H9 (cell line): ENCODE results near the gene ASGR1. TPM values are rescaled to one million over a fixed set of nuclear protein-coding genes. Genes with fewer than 3 reads are reported as not detected.

Experiments
- DNase-seq: peaks from one replicate; pipeline ENCODE4 v3.0.0-alpha.2; 2017
- H2AFZ ChIP-seq: one replicate; pipeline ENCODE4 v1.6.1; 2013; ENCODE audit warnings: mild to moderate bottlenecking, low read length, control low read depth, moderate library complexity
- H2AK5ac ChIP-seq: 2 replicates; pipeline ENCODE4 v1.6.1; 2013; ENCODE audit warnings: low read length, control low read depth, mixed read lengths; ENCODE audit not compliant: insufficient read length
- H2BK120ac ChIP-seq: one replicate; pipeline ENCODE4 v1.6.1; 2013; ENCODE audit warnings: low read depth, mild to moderate bottlenecking, low read length, control low read depth, inconsistent platforms; ENCODE audit not compliant: poor library complexity, severe bottlenecking
- H2BK12ac ChIP-seq: 2 replicates; pipeline ENCODE4 v1.6.1; 2013; ENCODE audit warnings: low read length, control low read depth, mixed read lengths, low read depth; ENCODE audit not compliant: insufficient read length
- H2BK15ac ChIP-seq: 2 replicates; pipeline ENCODE4 v1.6.1; 2013; ENCODE audit warnings: low read depth, low read length, control low read depth
- H2BK20ac ChIP-seq: one replicate; pipeline ENCODE4 v1.6.1; 2013; ENCODE audit warnings: low read depth, mild to moderate bottlenecking, low read length, control low read depth, inconsistent platforms; ENCODE audit not compliant: poor library complexity, severe bottlenecking
- H2BK5ac ChIP-seq: 2 replicates; pipeline ENCODE4 v1.6.1; 2013; ENCODE audit warnings: low read length, control low read depth, mixed read lengths; ENCODE audit not compliant: insufficient read length
- H3K14ac ChIP-seq: 2 replicates; pipeline ENCODE4 v1.6.1; 2013; ENCODE audit warnings: low read length, control low read depth; ENCODE audit not compliant: insufficient read depth
- H3K18ac ChIP-seq: 2 replicates; pipeline ENCODE4 v1.6.1; 2013; ENCODE audit warnings: low read depth, mild to moderate bottlenecking, mixed read lengths, low read length, control low read depth; ENCODE audit not compliant: insufficient read length
- H3K23ac ChIP-seq: 2 replicates; pipeline ENCODE4 v1.6.1; 2013; ENCODE audit warnings: low read length, control low read depth, mixed read lengths, low read depth; ENCODE audit not compliant: insufficient read length
- H3K23me2 ChIP-seq: 2 replicates; pipeline ENCODE4 v1.6.1; 2013; ENCODE audit warnings: low read depth, mild to moderate bottlenecking, mixed read lengths, low read length, control low read depth; ENCODE audit not compliant: insufficient read length, poor library complexity, severe bottlenecking
- H3K27ac ChIP-seq: 2 replicates; pipeline ENCODE4 v1.5.1; 2013; ENCODE audit warnings: low read length, control low read depth, mixed read lengths, low read depth; ENCODE audit not compliant: insufficient read length
- H3K27me3 ChIP-seq: 2 replicates; pipeline ENCODE4 v1.6.1; 2013; ENCODE audit warnings: low read length, control low read depth, inconsistent platforms; ENCODE audit not compliant: insufficient read depth
- H3K4ac ChIP-seq: 2 replicates; pipeline ENCODE4 v1.6.1; 2013; ENCODE audit warnings: low read depth, mild to moderate bottlenecking, control low read depth, inconsistent platforms, low read length, moderate library complexity
- H3K4me1 ChIP-seq: 2 replicates; pipeline ENCODE4 v1.6.1; 2013; ENCODE audit warnings: low read length, control low read depth, inconsistent platforms; ENCODE audit not compliant: insufficient read depth
- H3K4me2 ChIP-seq: 2 replicates; pipeline ENCODE4 v1.6.1; 2013; ENCODE audit warnings: low read length, control low read depth, mixed read lengths; ENCODE audit not compliant: insufficient read length, insufficient read depth
- H3K56ac ChIP-seq: 2 replicates; pipeline ENCODE4 v1.6.1; 2013; ENCODE audit warnings: low read depth, mild to moderate bottlenecking, mixed read lengths, low read length, control low read depth; ENCODE audit not compliant: insufficient read length
- H3K79me1 ChIP-seq: 2 replicates; pipeline ENCODE4 v1.6.1; 2013; ENCODE audit warnings: low read depth, mild to moderate bottlenecking, moderate library complexity, low read length, control low read depth, inconsistent platforms; ENCODE audit not compliant: insufficient read depth, poor library complexity, severe bottlenecking
- H3K79me2 ChIP-seq: 2 replicates; pipeline ENCODE4 v1.6.1; 2013; ENCODE audit warnings: low read length, control low read depth, inconsistent platforms; ENCODE audit not compliant: insufficient read depth
- H3K9ac ChIP-seq: 2 replicates; pipeline ENCODE4 v1.6.1; 2013; ENCODE audit warnings: low read length, control low read depth, mixed read lengths; ENCODE audit not compliant: insufficient read length; ENCODE audit errors: extremely low read depth
- H3K9me3 ChIP-seq: one replicate; pipeline ENCODE4 v1.6.1; 2013; ENCODE audit warnings: low read depth, low read length, inconsistent platforms; ENCODE audit not compliant: control insufficient read depth
- H3T11ph ChIP-seq: one replicate; pipeline ENCODE4 v1.6.1; 2013; ENCODE audit warnings: mild to moderate bottlenecking, low read length, control low read depth, inconsistent platforms
- H4K20me1 ChIP-seq: one replicate; pipeline ENCODE4 v1.6.1; 2013; ENCODE audit not compliant: control insufficient read depth, insufficient read length, insufficient read depth
- H4K5ac ChIP-seq: 2 replicates; pipeline ENCODE4 v1.6.1; 2013; ENCODE audit warnings: low read depth, mild to moderate bottlenecking, mixed read lengths, low read length, control low read depth; ENCODE audit not compliant: insufficient read length
- H4K8ac ChIP-seq: replicated peaks from 2 replicates; pipeline ENCODE4 v1.6.1; 2013; ENCODE audit warnings: low read length, control low read depth, mixed read lengths, low read depth; ENCODE audit not compliant: insufficient read length
- H4K91ac ChIP-seq: 2 replicates; pipeline ENCODE4 v1.6.1; 2013; ENCODE audit warnings: low read depth, mild to moderate bottlenecking, moderate library complexity, mixed read lengths, low read length, control low read depth; ENCODE audit not compliant: insufficient read length
- H3K27ac Mint-ChIP-seq, 3 experiments: 2 replicates in 2 of 3; 3 replicates in 1 of 3; pipeline ENCODE4 v1.8.0; 2020 to 2021; ENCODE audit warnings: mixed read lengths in 3 of 3, mild to moderate bottlenecking in 1 of 3, moderate library complexity in 1 of 3
- H3K27me3 Mint-ChIP-seq: 2 replicates; pipeline ENCODE4 v1.8.0; 2021; ENCODE audit warnings: low read depth, mild to moderate bottlenecking, moderate library complexity, mixed read lengths
- H3K36me3 Mint-ChIP-seq, 3 experiments: 2 replicates in 2 of 3; 3 replicates in 1 of 3; pipeline ENCODE4 v1.8.0; 2020 to 2021; ENCODE audit warnings: low read depth in 3 of 3, mixed read lengths in 3 of 3; ENCODE audit not compliant: insufficient read depth in 1 of 3
- H3K4me1 Mint-ChIP-seq, 2 experiments: 2 replicates each; pipeline ENCODE4 v1.8.0; 2020; ENCODE audit warnings: mixed read lengths in 2 of 2
- H3K4me3 Mint-ChIP-seq, 2 experiments: 2 replicates in 1 of 2; 3 replicates in 1 of 2; pipeline ENCODE4 v1.8.0; 2020 to 2021; ENCODE audit warnings: mild to moderate bottlenecking in 2 of 2, mixed read lengths in 2 of 2, moderate library complexity in 1 of 2
- H3K9me3 Mint-ChIP-seq, 2 experiments: 2 replicates in 1 of 2; 3 replicates in 1 of 2; pipeline ENCODE4 v1.8.0; 2020; ENCODE audit warnings: mild to moderate bottlenecking in 2 of 2, mixed read lengths in 2 of 2, moderate library complexity in 1 of 2
- WGBS: extraction: QIAGEN DNeasy Blood & Tissue Kit; methylation state at CpG from one replicate; pipeline ENCODE4 v1.1.7; 2013; ENCODE audit warnings: missing lambda C conversion rate, low lambda C conversion rate, mixed read lengths; ENCODE audit not compliant: insufficient read length; ENCODE audit errors: extremely low coverage; 5-methylcytosine and 5-hydroxymethylcytosine counted together
- total RNA-seq: library from RNA; stranded (reverse); gene quantifications from 2 replicates; pipeline ENCODE4 v1.2.1, GENCODE V29; 2021
- TF ChIP-seq, protein P1 (sequence below): fragments of 200-600 bp; sonication (generic); conservative IDR thresholded peaks from 3 replicates; pipeline ENCODE4 v1.8.0; 2021; ENCODE audit warnings: antibody characterized with exemption, mild to moderate bottlenecking

ASGR1 gene
- total RNA-seq, 1 experiment from 2014 or later, result 5.9 TPM

DNA sequence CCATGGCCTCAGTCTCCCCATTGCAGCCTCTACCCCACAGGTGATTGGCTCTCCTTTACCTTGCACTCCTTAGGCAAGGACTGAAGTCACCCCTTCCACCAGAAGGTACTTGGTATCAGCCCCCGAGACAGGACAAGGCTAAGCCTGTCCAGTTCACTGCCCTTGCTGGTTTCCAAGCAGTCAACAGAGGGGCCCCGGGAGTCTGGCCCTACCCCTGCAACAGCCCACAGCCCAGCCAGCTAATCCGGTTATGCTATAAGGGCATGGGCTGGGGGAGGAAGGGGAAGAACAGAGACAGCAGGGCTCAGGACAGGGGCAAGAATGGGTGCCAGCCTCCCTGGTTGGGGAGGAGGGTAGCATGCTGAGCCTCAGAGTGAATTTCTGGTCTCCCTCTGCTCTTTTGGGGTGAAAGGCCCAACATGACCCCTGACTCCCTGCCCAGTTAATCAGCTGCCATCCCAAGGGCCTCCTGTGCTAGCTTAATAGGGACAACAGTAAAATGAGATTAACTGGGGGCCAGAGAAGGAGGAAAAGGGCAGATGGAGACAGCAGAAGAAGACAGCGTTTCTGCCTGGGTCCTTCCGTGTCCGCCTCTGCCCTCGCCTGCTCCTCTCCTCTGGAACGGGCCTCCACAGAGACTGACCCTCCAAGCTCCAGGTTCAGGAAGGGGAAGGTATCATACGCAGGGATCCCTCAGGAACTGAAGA lies 29.7 kb upstream of the ASGR1 start:
- H3K14ac ChIP-seq, result no peak overlapping the region; the same call in 1 of the 2 replicates
- no peak overlapping the region for H4K5ac ChIP-seq
- peak overlapping the region; percentile 57 for H3K4me2 ChIP-seq
- H4K91ac ChIP-seq, result no peak overlapping the region
- no peak overlapping the region for H2BK5ac ChIP-seq
- peaks cover 2% of the 10 kb centered on the region for H3K79me1 ChIP-seq
- H3K9me3 ChIP-seq, result no peaks in the 10 kb centered on the region
- H3K27ac ChIP-seq, result no peak overlapping the region
- peaks cover 3% of the 10 kb centered on the region; the same call in 1 of the 2 replicates for H3K79me2 ChIP-seq
- no peak overlapping the region for H2BK15ac ChIP-seq
- H2AK5ac ChIP-seq, result no peak overlapping the region
- peak overlapping the region; percentile 3 to 67 (median 60); a peak in 3 of 7 replicates for H3K27ac Mint-ChIP-seq
- no peak overlapping the region for H2BK20ac ChIP-seq
- H3K23ac ChIP-seq, result no peak overlapping the region
- TF ChIP-seq, protein P1, sequence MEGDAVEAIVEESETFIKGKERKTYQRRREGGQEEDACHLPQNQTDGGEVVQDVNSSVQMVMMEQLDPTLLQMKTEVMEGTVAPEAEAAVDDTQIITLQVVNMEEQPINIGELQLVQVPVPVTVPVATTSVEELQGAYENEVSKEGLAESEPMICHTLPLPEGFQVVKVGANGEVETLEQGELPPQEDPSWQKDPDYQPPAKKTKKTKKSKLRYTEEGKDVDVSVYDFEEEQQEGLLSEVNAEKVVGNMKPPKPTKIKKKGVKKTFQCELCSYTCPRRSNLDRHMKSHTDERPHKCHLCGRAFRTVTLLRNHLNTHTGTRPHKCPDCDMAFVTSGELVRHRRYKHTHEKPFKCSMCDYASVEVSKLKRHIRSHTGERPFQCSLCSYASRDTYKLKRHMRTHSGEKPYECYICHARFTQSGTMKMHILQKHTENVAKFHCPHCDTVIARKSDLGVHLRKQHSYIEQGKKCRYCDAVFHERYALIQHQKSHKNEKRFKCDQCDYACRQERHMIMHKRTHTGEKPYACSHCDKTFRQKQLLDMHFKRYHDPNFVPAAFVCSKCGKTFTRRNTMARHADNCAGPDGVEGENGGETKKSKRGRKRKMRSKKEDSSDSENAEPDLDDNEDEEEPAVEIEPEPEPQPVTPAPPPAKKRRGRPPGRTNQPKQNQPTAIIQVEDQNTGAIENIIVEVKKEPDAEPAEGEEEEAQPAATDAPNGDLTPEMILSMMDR, result no peak
- H3K9me3 Mint-ChIP-seq, result no peaks in the 10 kb centered on the region
- H3K27me3 Mint-ChIP-seq, result no peaks in the 10 kb centered on the region; the same call in none of the 2 replicates
- H3K4me1 Mint-ChIP-seq, result peaks cover 51 to 80% of the 10 kb centered on the region in 2 experiments
- peaks cover 10% of the 10 kb centered on the region for H3K23me2 ChIP-seq
- no peak overlapping the region for H3K9ac ChIP-seq
- no peaks in the 10 kb centered on the region for H3K27me3 ChIP-seq
- no peak overlapping the region for H3T11ph ChIP-seq
- no peak overlapping the region for H2BK120ac ChIP-seq
- DNase-seq, result peak; percentile 24
- H2BK12ac ChIP-seq, result no peak overlapping the region
- H4K20me1 ChIP-seq, result no peaks in the 10 kb centered on the region
- peaks cover 12% of the 10 kb centered on the region; the same call in 1 of the 2 replicates for H3K4me1 ChIP-seq
- peak overlapping the region; percentile 29 to 83; a peak in 4 of 5 replicates for H3K4me3 Mint-ChIP-seq
- peak overlapping the region; percentile 28 for H3K18ac ChIP-seq
- WGBS, result no CpG with 5 or more reads among the region's 9 CpGs
- H3K36me3 Mint-ChIP-seq, result peaks cover under 1 to 4% (median 3%) of the 10 kb centered on the region in 3 experiments; a peak in 6 of 7 replicates
- H3K4ac ChIP-seq, result no peak overlapping the region
- no peak overlapping the region for H4K8ac ChIP-seq
- H3K56ac ChIP-seq, result no peak overlapping the region
- H2AFZ ChIP-seq, result no peak overlapping the region
